ENCODE results near the gene RANBP10. TPM values are rescaled to one million over a fixed set of nuclear protein-coding genes. Genes with fewer than 3 reads are reported as not detected.

RANBP10 gene
- polyA plus RNA-seq, 6 donors from 2014 or later: 5.2 to 23.0 (median 11.7) TPM

- DNase-seq: no peak
- H3K4me1 Mint-ChIP-seq: peaks cover 26 to 35% (median 31%) of the 10 kb centered on the region in 3 donors
- no peak overlapping the region for H3K27ac Mint-ChIP-seq
- no peaks in the 10 kb centered on the region for H3K27me3 Mint-ChIP-seq
- H3K36me3 Mint-ChIP-seq: peaks cover 0 to 8% of the 10 kb centered on the region in 2 donors
- no peak overlapping the region for H3K4me3 Mint-ChIP-seq
- no peak for ATAC-seq (ENCODE audit: low read depth in 2 of 2)
- H3K9me3 Mint-ChIP-seq: no peaks in the 10 kb centered on the region
Observed at GRCh38 chr16:67723151-67723910, 83.0 kb downstream of the RANBP10 start.

GRCh38 chr16:67720236-67720635 is 86.1 kb downstream of the RANBP10 start:
- peaks cover 23 to 41% (median 28%) of the 10 kb centered on the region in 3 donors for H3K4me1 Mint-ChIP-seq
- no peaks in the 10 kb centered on the region for H3K27me3 Mint-ChIP-seq
- peak overlapping the region; percentile 90 to 99 (median 96) for H3K4me3 Mint-ChIP-seq
- DNase-seq (no peak), ATAC-seq (ENCODE audit: low read depth in 2 of 2) (no peak)
- peak overlapping the region in 5 of 6 donors; percentile 87 to 98 (median 96) for H3K27ac Mint-ChIP-seq
- no peaks in the 10 kb centered on the region for H3K36me3 Mint-ChIP-seq
- no peaks in the 10 kb centered on the region for H3K9me3 Mint-ChIP-seq

- peak overlapping the region; percentile 90 to 99 (median 96) for H3K4me3 Mint-ChIP-seq
- DNase-seq (no peak), ATAC-seq (ENCODE audit: low read depth in 2 of 2) (peak; percentile 9 to 15)
- no peaks in the 10 kb centered on the region for H3K27me3 Mint-ChIP-seq
- no peaks in the 10 kb centered on the region for H3K36me3 Mint-ChIP-seq
- H3K9me3 Mint-ChIP-seq: no peaks in the 10 kb centered on the region
- H3K27ac Mint-ChIP-seq: peak overlapping the region; percentile 87 to 98 (median 96)
- peaks cover 22 to 45% (median 23%) of the 10 kb centered on the region in 3 donors for H3K4me1 Mint-ChIP-seq
Observed at GRCh38 chr16:67719778-67720144, 86.6 kb downstream of the RANBP10 start.

- no peaks in the 10 kb centered on the region for H3K36me3 Mint-ChIP-seq
- peaks cover 22 to 45% (median 23%) of the 10 kb centered on the region in 3 donors for H3K4me1 Mint-ChIP-seq
- H3K4me3 Mint-ChIP-seq: peak within 1 kb of the TSS; percentile 90 to 99 (median 96)
- H3K27ac Mint-ChIP-seq: peak within 1 kb of the TSS; percentile 87 to 98 (median 96)
- no peaks in the 10 kb centered on the region for H3K27me3 Mint-ChIP-seq
- peak; percentile 96 for DNase-seq
- ATAC-seq (ENCODE audit: low read depth in 2 of 2): peak; percentile 91
- no peaks in the 10 kb centered on the region for H3K9me3 Mint-ChIP-seq
Observed at GRCh38 chr16:67719048-67719777, 87.1 kb downstream of the RANBP10 start, which contains the start of gene GFOD2. Gene GFOD2 (minus strand): TSS chr16:67719316. CDS start chr16:67685715, 33,601 bp downstream.

- no peaks in the 10 kb centered on the region for H3K36me3 Mint-ChIP-seq
- DNase-seq (peak; percentile 6), ATAC-seq (ENCODE audit: low read depth in 2 of 2) (no peak)
- H3K27me3 Mint-ChIP-seq: no peaks in the 10 kb centered on the region
- peak overlapping the region in 5 of 6 donors; percentile 83 to 97 (median 95) for H3K27ac Mint-ChIP-seq
- H3K9me3 Mint-ChIP-seq: no peaks in the 10 kb centered on the region
- peak overlapping the region; percentile 90 to 99 (median 96) for H3K4me3 Mint-ChIP-seq
- peaks cover 22 to 46% (median 23%) of the 10 kb centered on the region in 3 donors for H3K4me1 Mint-ChIP-seq
Observed at GRCh38 chr16:67718668-67719047, 87.7 kb downstream of the RANBP10 start.

- Mint-ChIP-seq H3K27me3 (no peaks in the 10 kb centered on the region), H3K36me3 (no peaks in the 10 kb centered on the region), H3K4me3 (peak overlapping the region in 1 of 8 donors; percentile 90), H3K27ac (no peak overlapping the region), H3K9me3 (no peaks in the 10 kb centered on the region), H3K4me1 (peaks cover 25 to 42% (median 27%) of the 10 kb centered on the region in 3 donors)
- DNase-seq (no peak), ATAC-seq (ENCODE audit: low read depth in 2 of 2) (no peak)
Observed at GRCh38 chr16:67716097-67716496, 90.3 kb downstream of the RANBP10 start.

- Mint-ChIP-seq H3K4me3 (peak overlapping the region in 1 of 8 donors; percentile 16), H3K4me1 (peaks cover 18 to 26% (median 25%) of the 10 kb centered on the region in 3 donors), H3K36me3 (no peaks in the 10 kb centered on the region), H3K27me3 (no peaks in the 10 kb centered on the region), H3K9me3 (no peaks in the 10 kb centered on the region), H3K27ac (no peak overlapping the region)
- DNase-seq: no peak
- ATAC-seq (ENCODE audit: low read depth in 2 of 2): no peak
Observed at GRCh38 chr16:67714522-67714921, 91.8 kb downstream of the RANBP10 start.

GRCh38 chr16:67713647-67714273 is 92.6 kb downstream of the RANBP10 start:
- DNase-seq: no peak
- no peaks in the 10 kb centered on the region for H3K9me3 Mint-ChIP-seq
- H3K4me1 Mint-ChIP-seq: peaks cover 17 to 22% (median 19%) of the 10 kb centered on the region in 3 donors
- ATAC-seq (ENCODE audit: low read depth in 2 of 2): no peak
- no peaks in the 10 kb centered on the region for H3K36me3 Mint-ChIP-seq
- no peak overlapping the region for H3K4me3 Mint-ChIP-seq
- H3K27me3 Mint-ChIP-seq: no peaks in the 10 kb centered on the region
- no peak overlapping the region for H3K27ac Mint-ChIP-seq

- Mint-ChIP-seq H3K27me3 (no peaks in the 10 kb centered on the region), H3K9me3 (no peaks in the 10 kb centered on the region), H3K27ac (peak overlapping the region in 3 of 6 donors; percentile 1 to 67 (median 40)), H3K4me3 (no peak overlapping the region), H3K36me3 (no peaks in the 10 kb centered on the region), H3K4me1 (peaks cover 8 to 15% (median 12%) of the 10 kb centered on the region in 3 donors)
- DNase-seq: no peak
- ATAC-seq (ENCODE audit: low read depth in 2 of 2): no peak
Observed at GRCh38 chr16:67710607-67711006, 95.8 kb downstream of the RANBP10 start.

GRCh38 chr16:67709050-67709449 is 97.3 kb downstream of the RANBP10 start:
- H3K27ac Mint-ChIP-seq: no peak overlapping the region
- H3K36me3 Mint-ChIP-seq: no peaks in the 10 kb centered on the region
- H3K9me3 Mint-ChIP-seq: no peaks in the 10 kb centered on the region
- DNase-seq: no peak
- H3K4me1 Mint-ChIP-seq: peaks cover 4 to 15% (median 12%) of the 10 kb centered on the region in 3 donors
- H3K27me3 Mint-ChIP-seq: no peaks in the 10 kb centered on the region
- H3K4me3 Mint-ChIP-seq: no peak overlapping the region
- ATAC-seq (ENCODE audit: low read depth in 2 of 2): no peak

GRCh38 chr16:67708368-67708771 is 98.0 kb downstream of the RANBP10 start:
- Mint-ChIP-seq H3K4me3 (no peak overlapping the region), H3K27ac (peak overlapping the region in 1 of 6 donors; percentile 6), H3K27me3 (no peaks in the 10 kb centered on the region), H3K36me3 (no peaks in the 10 kb centered on the region), H3K4me1 (peaks cover under 1 to 19% (median 12%) of the 10 kb centered on the region in 3 donors), H3K9me3 (no peaks in the 10 kb centered on the region)
- DNase-seq (no peak), ATAC-seq (ENCODE audit: low read depth in 2 of 2) (no peak)

GRCh38 chr16:67707790-67708189 is 98.6 kb downstream of the RANBP10 start:
- Mint-ChIP-seq H3K27ac (peak overlapping the region in 3 of 6 donors; percentile 6 to 82 (median 74)), H3K36me3 (no peaks in the 10 kb centered on the region), H3K4me1 (peaks cover 0 to 19% (median 12%) of the 10 kb centered on the region in 3 donors), H3K27me3 (no peaks in the 10 kb centered on the region), H3K4me3 (no peak overlapping the region), H3K9me3 (no peaks in the 10 kb centered on the region)
- DNase-seq (no peak), ATAC-seq (ENCODE audit: low read depth in 2 of 2) (no peak)

GRCh38 chr16:67707210-67707609 is 99.2 kb downstream of the RANBP10 start:
- Mint-ChIP-seq H3K9me3 (no peaks in the 10 kb centered on the region), H3K4me3 (no peak overlapping the region), H3K4me1 (peaks cover 0 to 19% (median 12%) of the 10 kb centered on the region in 3 donors), H3K27me3 (no peaks in the 10 kb centered on the region), H3K27ac (no peak overlapping the region), H3K36me3 (no peaks in the 10 kb centered on the region)
- no peak for ATAC-seq (ENCODE audit: low read depth in 2 of 2)
- DNase-seq: no peak

Measured in naive B cell (primary cell).